Pons (tissue), 1 donor: ENCODE results near the gene KIF27.
"Not testable (repeated sequence)": the region's sequence is repeated elsewhere in the genome, so short reads cannot be mapped to it uniquely, and the experiment has no call there.

Source experiments
- DNase-seq: peaks from one replicate; pipeline ENCODE4 v3.0.0-alpha.2; 2016; ENCODE audit warnings: low spot score

KIF27 gene

DNA sequence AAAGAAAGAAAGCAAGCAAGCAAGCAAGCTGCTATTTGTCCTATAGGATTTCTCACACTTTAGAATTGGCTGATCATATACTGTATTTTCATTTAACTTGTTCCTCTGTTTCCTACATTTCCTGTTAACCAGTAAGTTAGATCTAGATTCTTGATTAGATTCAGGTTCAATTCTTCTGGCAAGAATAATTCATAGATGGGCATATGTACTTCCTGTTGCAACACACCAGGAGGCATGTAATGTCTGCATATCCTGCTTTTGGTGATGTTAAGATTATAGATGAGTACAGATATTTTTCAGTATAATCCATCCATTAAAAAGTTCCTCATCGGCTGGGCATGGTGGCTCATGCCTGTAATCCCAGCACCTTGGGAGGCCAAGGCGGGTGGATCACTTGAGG, 10.8 kb upstream of the KIF27 start:
- DNase-seq = no peak

DNA sequence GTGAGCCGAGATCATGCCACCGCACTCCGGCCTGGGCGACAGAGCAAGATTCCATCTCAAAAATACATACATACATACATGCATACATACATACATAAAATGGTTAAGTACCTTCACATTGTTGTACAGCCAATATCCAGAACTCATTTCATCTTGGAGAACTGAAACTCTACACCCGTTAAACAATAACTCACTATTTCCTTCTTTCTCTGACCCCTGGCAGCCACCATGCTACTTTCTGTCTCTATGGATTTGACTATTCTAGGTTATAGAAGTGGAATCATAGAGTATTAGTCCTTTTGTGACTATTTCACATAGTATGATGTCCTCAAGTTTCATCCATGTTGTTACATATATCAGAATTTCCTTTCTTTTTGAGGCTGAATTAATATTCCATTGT, 9.6 kb upstream of the KIF27 start:
- no peak for DNase-seq

DNA sequence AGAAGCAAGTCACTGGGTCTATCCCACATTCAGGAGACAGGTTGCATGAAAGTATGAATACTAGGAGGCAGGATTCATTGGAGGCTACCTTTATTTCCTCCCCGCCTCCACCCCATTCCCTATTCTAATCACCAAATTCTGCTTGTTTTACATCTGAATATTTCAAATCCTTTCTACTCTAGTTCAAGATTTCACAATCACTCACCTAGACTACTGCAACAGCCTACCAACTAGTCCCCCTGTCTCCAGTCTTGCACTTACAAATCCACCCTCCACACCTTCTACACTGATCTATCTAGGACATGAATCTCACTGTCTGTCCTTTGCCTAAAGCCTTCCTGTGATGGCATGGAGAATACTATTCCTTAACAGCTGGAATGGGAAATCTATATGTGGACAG, 6.4 kb upstream of the KIF27 start:
- DNase-seq = no peak

- DNase-seq = peak; percentile 55
Measured at GRCh38 chr9:83920469-83920926, 734 bp downstream of the KIF27 start.

- DNase-seq = no peak
Measured at GRCh38 chr9:83919111-83919510, 2.1 kb downstream of the KIF27 start.

DNA sequence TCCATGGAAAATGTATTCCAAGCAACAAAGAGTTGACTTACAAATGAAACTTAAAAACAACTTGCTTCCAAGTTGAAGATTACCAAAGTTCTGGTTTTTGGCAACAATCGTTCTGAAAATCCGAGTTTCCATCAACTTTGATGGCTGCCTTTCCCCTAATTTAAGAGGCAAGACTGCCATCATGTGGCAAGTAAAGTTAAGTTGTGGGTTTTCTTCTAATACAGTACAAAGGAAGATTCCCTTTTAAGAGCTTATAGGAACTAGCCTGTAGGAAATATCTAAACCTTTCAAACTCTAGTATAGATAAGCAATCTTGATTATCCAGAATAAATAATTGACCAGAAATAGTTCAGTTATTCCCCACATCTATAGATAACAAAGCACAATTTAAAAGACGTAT, 9.0 kb downstream of the KIF27 start:
- peak; percentile 43 for DNase-seq

- DNase-seq = no peak
Measured at GRCh38 chr9:83906144-83906543, 15.1 kb downstream of the KIF27 start.

- DNase-seq = not testable (repeated sequence)
Measured at GRCh38 chr9:83900615-83901014, 20.6 kb downstream of the KIF27 start.

DNA sequence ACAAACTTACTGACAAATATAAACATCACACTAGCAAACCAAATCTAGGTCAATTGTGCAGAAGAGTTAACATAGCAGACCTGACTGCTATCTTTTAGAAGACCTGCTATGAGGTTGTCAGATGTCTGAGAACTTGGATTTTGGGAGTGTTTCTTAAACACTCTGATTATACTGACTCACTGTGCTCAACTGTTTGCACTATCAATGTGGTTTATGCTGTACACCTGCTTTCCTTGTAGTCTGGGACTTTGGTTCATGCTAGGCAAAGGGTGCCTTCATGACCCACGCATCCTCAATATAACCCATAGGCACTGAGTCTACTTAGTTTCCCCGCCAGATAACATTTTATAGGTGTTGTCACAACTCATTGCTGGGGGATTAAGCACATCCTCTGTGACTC, 26.9 kb downstream of the KIF27 start:
- not testable (repeated sequence) for DNase-seq

DNA sequence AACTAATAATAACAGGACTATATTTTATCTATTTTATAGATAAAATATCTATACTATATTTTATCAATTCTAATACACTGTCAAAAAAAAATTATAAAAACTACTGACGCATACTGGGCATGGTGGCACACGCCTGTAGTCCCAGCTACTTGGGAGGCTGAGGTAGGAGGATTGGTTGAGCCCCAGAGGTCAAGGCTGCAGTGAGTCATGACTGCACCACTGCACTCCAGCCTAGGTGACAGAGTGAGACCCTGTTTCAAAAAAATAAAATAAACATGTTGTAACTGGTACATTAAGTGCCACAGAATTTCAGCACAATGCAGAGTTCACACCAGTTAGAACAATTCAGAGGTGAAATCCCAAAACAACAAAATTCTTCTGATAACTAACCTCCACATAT, 34.7 kb downstream of the KIF27 start:
- not testable (repeated sequence) for DNase-seq

DNA sequence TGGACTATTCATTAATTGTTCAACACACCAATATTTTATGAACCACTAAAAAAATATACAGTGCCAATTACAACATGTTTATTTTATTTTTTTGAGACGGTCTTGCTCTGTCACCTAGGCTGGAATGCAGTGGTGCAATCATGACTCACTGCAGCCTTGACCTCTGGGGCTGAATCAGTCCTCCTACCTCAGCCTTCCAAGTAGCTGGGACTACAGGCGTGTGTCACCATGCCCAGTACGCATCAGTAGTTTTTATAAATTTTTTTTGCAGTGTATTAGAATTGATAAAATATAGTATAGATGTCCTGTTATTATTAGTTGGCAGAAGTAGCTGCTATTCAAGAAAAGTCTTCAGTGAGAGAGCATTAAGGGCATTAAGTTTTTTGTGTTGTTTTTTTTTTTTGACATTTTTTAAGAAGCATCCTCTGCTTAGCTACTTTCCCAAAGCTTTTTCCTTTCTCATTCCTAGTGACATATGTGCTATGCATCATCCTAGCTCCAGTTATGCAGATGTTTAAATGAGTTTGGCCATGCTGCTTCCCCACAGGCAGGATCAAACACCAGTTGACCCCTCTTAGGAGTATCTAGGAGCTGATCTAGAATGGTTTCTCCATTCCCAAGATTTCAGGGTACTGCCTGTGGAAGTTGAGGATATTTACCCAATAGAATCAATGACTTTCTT, 35.5 kb downstream of the KIF27 start:
- DNase-seq = not testable (repeated sequence)

DNA sequence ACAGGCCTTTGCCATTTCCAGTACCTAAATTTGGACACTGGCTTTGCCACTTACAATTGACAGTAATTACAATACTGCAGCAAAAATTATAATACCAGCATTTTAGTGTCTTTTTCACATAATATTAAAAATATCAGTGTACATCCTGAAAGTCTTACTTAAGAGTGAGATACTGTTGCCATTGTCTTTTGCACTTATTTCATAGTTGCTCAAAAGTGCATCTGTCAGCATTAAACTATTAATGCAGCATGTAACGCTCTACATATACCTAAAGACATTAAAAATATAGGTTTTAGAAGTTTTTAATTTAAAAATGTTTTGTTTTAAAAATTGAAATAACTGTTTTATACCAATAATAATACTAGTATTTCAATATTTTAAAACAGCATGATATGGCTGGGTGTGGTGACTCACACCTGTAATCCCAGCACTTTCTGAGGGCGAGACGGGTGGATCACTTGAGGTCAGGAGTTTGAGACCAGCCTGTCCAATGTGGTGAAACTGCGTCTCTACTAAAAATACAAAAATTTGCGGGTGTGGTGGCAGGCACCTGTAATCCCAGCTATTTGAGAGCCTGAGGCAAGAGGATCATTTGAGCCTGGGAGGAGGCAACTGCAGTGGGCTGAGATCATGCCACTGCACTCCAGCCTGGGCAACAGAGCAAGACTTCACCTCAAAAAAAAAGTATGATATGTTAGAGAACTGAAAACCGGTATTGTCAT, 39.4 kb downstream of the KIF27 start:
- DNase-seq = not testable (repeated sequence)

- DNase-seq = not testable (repeated sequence)
Measured at GRCh38 chr9:83875559-83875958, 45.7 kb downstream of the KIF27 start.

- DNase-seq = not testable (repeated sequence)
Measured at GRCh38 chr9:83849895-83850294, 71.3 kb downstream of the KIF27 start.

- DNase-seq = not testable (repeated sequence)
Measured at GRCh38 chr9:83837070-83837643, 84.1 kb downstream of the KIF27 start.

- not testable (repeated sequence) for DNase-seq
Measured at GRCh38 chr9:83830426-83831071, 90.7 kb downstream of the KIF27 start.

DNA sequence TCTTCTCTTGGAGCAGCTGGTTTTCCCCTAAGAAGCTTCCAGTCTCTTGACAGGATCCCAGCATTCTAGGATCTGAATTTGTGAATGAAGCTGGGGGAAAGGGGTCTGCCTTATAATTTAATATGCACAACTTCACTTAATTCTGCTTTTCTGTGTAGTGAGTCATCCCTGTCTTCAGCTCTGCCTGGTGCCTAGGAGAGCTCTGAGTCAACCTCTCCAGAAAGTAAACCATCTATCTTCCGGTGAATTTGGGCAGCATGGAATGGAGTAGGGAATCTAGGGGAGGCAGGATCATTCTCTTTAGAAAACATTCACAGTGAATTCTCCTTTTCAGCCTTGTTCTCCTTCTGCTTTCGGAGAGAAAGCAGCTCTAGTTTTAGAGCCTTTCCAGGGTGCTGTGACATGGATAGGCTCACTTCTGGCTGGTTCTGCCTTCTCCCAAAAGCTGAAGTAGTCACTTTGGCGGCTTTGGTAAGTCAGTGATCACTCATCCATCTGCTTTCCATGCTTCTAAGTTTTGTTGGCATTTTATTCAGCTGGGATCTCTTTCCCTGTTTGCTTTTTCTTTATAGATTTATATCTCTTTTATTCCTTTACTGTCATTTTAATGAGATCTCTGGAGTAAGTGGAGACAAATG, 96.1 kb downstream of the KIF27 start:
- DNase-seq = not testable (repeated sequence)

GRCh38 chr9:83817356-83818278, 103.6 kb downstream of the KIF27 start, which contains the start of gene GKAP1:
TSS of gene GKAP1 (minus strand) at chr9:83817769. CDS start at chr9:83806517, 11,252 bp downstream.
- DNase-seq = peak; percentile 52

GRCh38 chr9:83817011-83817355, 104.2 kb downstream of the KIF27 start:
- DNase-seq = not testable (repeated sequence)

- not testable (repeated sequence) for DNase-seq
Measured at GRCh38 chr9:83815120-83815519, 106.1 kb downstream of the KIF27 start.

- not testable (repeated sequence) for DNase-seq
Measured at GRCh38 chr9:83809213-83809612, 112.0 kb downstream of the KIF27 start.
